GM23248 (cell line): ENCODE measurements around the gene CAMK1D.

Source experiments
- EZH2 ChIP-seq: fragments of 200-600 bp; sonication (generic); IDR thresholded peaks from 2 replicates; pipeline ENCODE4 v1.6.1; 2018; ENCODE audit warnings: antibody characterized with exemption, mild to moderate bottlenecking; ENCODE audit not compliant: insufficient read depth, poor library complexity, severe bottlenecking
- EZH2phosphoT487 ChIP-seq: fragments of 200-600 bp; sonication (generic); IDR thresholded peaks from 2 replicates; pipeline ENCODE4 v1.6.1; 2018; ENCODE audit warnings: antibody characterized with exemption, moderate library complexity, mild to moderate bottlenecking, low read depth; ENCODE audit not compliant: insufficient read depth

DNA sequence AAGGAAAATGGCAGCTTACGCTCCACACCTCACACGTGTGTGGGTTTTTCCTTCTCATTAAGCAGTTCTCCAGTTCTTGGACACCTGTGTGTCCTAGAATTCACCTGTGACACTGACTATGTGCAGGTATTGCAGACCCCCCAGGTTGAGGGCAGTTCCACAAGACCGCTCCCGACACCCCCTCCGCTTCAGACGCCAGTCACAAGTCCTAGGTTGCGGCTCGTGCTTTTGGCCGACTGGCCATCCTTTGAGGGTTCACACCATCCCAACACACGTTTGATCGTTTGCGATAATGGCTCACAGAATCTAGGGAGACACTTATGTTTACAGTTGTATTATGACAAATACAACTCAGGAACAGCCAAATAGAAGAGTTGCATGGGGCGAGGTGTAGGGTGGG, 44.5 kb downstream of the CAMK1D start:
- no peak for TF ChIP-seq EZH2phosphoT487
- no peak for TF ChIP-seq EZH2
